ENCODE data around the gene YWHAQ.

The YWHAQ gene

DNA sequence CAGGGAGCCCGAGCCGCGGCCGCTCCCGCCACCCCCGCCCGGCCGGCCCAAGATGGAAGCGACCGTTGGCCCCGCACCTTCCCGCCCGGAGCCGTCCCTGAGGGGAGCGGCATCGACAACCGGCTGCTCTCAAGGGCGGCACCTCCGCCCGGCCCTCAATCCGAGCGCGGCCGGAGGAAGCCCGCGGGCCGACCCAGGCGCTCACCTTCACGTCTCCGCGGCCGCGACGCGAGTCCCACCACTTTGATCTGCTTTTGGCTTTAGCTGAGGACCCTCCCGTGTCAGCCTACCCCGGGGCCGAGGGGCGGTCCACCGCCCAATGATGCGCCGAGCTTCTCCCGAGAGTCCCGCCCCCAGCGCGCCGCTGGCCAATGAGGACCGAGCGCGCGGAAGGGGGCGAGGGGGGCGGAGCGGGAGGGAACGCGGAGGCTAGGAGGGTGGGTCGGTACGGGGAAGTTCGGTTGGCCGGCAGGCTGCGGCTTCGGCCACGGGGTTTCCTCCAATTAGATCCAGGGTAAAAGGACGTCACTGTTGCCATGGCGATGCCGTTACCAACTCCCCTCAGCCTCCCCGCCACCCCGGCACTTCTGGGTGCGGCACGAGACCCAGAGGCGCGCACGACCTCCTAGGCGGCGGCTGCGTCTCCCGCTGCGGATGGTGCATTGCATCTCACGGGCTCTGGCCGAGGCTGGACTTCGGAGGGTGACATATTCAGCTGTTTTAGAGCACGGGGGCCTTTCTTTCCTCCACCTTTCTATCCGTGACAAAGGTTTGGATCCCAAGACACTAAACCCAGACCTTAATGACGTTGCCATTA, at the start of gene YWHAQ:
YWHAQ (minus strand) TSS at position 262 of the 817 bp plus-strand sequence. CDS start 545 bp downstream, outside the sequence.
- peak; percentile 98 for DNase-seq (ENCODE audit: low spot score)

DNA sequence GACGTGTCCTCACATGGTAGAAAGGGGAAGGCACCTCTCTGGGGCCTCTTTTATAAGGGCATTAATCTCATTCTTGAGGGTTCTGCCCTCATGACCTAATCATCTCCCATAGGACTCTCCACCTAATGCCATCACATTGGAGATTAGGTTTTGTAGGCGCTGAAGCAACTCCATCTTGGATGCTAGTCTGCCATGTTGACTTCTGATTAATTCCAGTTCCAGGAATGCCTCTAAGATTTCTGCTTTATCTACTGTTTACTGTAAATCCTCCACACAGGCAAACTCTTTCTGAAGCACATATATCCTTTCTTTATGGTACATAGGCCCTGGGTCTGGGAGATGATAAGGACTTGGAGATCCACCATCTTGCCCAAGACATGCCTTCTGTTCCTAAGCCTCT, 49.3 kb upstream of the YWHAQ start:
- DNase-seq (ENCODE audit: low spot score) = no peak

DNA sequence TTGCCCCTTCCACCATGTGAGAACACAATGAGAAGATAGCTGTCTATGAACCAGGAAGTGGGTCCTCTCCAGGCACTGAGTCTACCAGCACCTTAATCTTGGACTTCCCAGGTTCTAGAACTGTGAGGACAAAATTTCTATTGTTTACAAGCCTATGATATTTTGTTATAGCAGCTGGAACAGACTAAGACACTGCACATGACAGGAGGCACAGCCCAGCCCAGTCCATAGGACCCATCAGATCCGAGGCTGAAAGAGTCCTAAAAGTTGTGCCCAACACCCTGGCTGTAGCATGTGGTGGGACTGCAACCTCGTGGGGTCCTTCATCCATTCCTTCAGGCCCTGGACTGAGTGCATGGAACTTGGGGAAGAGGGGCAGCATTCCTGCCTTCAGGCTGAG, 48.4 kb upstream of the YWHAQ start:
- no peak for DNase-seq (ENCODE audit: low spot score)

DNA sequence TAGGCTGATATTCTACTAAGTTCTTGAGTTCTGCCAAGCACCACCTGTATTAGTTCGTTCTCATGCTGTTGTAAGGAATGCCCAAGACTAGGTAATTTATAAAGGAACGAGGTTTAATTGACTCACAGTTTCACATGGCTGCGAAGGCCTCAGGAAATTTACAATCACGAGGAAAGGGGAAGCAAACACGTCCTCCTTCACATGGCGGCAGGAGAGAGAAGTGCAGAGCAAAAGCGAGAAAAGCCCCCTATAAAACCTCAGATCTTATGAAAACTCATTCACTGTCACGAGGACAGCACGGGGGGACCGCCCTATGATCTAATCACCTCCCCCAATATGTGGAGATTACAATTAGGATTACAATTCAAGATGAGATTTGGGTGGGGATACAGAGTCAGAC, 47.7 kb upstream of the YWHAQ start:
- no peak for DNase-seq (ENCODE audit: low spot score)

DNA sequence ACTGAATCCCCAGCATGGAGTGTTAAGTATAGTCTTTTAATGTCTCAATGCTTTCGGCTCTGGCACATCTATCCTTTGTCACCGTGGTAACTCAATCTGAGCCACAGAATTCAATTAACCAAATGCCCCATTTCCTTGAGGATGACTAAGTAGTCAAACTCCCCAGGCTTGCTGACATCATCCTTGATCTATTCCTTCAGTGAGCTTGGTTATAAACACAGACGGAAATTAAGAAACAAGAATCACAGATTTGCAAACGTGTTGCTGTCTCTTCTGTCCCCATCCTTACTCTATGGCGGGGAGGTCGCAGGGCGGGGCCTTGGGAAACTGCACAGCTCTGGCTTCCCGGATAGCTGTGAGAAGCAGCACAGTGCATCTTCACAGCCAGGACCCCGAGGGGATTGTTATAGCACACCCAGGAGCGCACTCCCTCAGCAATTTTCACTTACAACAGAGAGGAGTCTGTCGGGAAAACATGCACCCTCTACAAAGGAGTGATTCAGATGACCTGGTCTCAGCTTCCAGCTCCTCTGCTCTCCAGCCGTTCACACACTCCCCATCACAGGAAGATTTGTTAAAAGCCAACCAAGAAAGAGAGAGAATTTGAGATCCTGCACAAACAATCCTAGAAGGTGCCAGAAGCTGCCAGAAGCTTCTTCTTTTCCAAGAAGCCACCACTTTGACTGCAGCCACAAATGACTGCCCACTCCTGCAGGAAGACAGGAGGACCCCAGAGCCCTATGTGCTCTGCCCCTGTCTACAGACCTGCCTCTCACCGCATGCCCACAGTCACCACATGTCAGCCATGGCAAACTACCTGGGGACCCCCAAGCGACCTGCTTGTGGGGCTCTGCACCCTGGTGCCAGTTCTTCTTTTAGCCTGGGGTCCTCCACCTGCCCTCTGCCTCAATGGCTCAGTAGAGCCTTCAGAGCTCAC, 44.9 kb upstream of the YWHAQ start:
- peak; percentile 91 for DNase-seq (ENCODE audit: low spot score)

DNA sequence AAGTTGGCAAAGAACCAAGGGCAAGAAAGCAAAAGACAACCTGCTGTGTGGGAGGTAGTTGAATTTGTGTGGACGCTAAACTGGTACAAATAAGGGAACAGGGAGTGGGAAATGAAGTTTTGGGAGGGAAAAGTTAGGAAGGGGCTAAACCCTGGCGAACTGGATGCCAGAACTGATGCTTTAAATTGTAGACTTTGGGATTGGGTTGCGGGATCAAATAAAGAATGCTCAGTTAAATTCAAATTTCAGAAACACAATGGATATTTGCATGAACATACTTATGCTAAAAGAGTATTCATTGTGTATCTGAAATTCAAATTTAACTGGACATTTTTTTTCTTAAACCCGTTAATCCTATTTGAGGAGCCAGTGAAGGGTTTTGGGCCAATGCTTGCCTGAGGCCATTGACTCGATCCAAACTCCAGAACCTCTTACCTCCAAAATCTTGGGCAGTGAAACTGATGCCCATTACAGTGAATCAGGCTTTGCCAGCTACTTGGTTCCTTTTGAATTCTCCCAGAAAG, 44.2 kb upstream of the YWHAQ start:
- no peak for DNase-seq (ENCODE audit: low spot score)

DNA sequence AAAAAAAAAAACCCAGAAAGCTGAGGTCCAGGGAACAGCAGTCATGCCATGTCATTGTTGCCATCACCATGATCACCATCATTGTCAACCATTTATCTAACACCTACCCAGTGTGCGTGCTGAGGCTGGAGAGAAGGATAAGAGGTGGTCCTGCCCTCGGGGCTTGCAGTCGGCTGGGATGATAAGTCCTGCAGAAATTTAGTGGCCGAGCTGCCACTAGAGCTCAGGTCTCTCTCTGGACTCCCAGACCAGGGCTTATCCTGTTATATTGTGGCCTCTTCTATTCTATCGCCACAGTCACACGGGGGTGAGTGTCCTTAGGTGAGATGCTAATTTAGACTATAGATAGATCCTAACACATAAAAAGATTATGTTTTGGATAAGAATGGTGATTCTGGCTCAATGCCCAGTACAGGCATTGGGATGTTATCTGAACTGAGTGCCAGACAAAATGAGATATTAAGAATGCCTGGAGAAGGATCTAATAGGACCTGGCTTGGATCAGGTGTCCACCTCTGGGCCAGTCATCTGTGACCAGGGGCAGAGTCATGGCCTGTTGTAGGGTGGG, 43.2 kb upstream of the YWHAQ start:
- no peak for DNase-seq (ENCODE audit: low spot score)

DNA sequence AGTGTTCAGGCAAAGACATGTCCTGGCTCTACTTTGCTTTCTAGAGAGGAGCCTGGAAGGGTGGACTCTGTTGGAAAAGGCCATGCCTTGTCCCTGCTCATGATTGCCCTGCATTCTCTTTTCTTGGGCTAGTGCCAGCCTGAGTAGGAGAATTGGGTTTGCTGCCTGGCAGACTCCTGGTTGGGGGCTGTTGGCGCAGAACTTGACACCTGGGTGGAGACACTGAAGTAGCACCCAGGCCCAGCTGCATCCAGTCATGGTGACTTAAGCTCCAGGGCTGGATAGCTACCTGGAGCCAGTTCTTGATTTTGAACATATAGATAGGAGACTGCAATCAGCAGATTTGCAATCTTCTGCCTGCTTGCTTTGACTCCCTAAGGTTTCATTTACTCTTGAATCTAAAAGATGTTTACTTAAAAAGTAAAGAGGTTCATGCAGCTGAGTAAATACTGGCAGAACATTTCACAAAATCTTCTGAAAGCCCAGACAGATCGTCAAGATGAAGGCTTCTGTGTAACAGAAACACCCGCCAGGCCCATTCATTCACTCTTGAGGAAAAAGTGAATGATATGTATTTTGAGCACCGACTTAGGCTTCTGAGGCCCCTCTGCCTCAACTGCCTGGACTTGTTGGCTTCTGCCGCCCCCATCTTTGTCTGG, 38.0 kb upstream of the YWHAQ start:
- no peak for DNase-seq (ENCODE audit: low spot score)

DNA sequence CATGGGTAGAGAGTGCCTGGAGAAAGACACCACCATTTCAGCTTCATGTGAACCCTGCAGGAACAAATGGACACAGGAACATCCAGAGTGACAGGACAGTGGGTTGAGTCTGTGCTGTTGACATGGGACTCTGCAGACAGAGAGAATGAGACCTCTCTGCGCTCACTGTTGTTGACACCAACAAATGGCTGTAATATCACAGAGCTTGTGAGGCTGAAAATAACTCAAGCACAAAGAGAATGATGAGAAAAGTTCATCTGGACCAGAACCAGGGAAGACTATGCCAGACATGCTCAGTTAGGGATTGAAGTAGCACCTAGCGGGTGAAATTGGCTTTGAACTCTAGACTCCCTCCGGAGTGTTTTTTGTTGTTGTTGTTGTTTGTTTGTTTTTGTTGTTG, 37.0 kb upstream of the YWHAQ start:
- no peak for DNase-seq (ENCODE audit: low spot score)

DNA sequence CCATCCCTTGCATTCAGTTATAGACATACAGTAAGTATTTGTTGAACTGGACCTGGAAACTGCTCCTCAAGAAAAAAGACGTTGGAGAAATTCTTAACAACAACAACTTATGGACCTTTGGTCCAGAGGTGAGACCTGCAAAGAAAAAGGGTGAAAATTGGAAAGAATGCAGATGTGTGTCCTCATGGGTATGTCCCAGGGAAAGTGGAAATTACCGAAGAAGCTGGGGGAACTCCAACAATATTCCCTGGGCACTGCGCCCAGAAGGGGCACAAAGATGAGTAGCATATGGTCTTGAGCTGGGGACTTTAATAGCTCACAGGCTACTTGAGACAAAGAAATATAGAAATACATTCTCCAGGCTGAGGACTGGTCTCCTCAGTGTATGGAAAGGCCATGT, 35.5 kb upstream of the YWHAQ start:
- no peak for DNase-seq (ENCODE audit: low spot score)

DNA sequence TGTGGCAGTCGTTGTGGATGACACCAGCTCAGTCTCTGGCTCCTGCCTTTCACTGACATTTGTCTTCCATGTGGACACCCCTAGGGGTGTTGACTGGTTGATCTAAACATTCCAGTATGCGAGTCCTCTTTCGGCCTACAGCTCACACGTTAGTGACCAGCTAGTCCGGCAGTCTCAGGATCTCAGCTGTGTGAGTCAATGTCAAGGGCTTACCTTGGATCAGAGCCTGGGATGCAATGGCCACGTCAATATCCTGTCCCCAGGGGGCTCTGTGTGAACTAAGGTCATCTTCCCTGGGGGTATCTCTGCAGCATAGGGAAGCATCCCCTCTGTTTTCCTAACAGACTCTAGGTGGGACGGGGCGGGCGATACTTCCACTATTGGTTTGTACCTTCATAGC, 35.1 kb upstream of the YWHAQ start:
- no peak for DNase-seq (ENCODE audit: low spot score)

DNA sequence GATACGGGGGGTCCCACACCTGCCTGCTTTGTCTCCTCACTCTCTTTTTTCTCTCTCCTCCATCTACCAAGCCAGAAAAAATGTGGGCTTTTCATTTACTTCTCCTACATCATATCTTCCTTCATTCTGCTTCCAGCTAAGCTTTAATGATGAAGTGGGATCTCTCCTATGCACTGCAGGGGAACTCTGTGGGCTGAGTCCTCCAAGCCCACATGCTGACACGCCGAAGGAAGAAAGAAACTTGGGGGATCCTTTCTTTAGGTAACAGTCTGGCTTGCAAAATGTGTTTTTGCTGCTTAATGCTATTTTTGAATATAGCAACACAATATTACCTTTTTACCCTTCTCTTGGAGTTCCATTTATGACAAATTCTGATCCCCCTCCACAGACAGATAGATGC, 33.6 kb upstream of the YWHAQ start:
- DNase-seq (ENCODE audit: low spot score) = no peak

DNA sequence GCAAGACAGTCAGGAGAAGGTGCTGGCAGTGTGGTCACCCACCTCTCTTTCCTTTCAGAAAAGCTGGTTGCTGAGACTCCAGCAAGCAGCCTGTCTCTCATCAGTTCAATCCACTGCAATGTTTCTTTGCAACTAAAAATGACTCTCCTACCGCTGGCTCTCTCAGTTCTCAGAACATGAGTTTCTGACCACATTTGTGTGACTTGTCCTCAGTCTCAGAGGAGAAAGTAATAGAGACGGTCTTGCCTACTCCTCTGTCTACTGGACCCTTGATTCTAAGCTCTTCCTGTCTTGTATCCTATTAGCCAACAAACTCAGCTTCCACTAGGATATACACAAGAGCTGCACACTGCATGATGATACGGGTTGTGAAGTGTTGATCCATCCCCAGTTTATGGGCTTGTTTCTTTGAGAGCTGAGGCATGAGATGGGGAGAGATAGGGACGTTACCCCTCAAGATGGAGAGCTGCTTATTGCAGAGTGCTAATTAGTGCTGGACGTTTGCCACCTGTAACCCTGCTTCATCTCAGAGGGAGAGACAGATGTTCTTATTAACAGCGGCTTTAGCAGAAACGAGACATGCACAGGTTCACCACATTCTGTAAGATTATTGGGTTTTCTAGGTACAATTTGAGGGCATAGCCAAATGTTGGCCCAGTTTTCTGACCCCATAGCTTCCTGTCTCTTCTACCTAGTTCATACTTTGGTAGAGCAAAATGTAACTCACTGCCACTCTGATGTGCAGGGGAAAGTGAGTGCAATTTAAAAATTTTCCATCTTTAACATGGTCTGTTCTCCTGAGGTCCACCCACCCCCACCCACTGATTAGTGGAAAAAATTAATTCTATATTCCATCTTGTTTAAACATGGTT, 32.4 kb upstream of the YWHAQ start:
- DNase-seq (ENCODE audit: low spot score) = no peak

DNA sequence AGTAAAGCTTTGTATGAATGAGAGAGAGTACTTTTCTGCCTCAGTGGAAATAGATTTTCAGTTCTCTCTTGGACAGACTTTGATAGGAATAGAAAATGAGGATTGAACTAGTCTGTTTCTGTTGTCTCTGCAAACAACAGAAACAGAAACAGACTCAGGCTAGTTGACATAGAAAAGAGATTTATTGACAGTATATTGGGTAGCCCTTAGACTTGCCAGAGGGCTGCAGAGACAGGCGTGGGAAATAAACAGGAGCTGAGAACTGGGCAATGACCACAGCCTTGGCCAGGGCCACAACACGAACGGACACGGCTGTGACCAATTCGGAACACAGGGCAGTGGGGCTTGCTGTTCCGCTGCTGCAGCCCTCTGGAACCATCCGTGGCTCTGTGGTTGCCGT, 30.5 kb upstream of the YWHAQ start:
- no peak for DNase-seq (ENCODE audit: low spot score)

DNA sequence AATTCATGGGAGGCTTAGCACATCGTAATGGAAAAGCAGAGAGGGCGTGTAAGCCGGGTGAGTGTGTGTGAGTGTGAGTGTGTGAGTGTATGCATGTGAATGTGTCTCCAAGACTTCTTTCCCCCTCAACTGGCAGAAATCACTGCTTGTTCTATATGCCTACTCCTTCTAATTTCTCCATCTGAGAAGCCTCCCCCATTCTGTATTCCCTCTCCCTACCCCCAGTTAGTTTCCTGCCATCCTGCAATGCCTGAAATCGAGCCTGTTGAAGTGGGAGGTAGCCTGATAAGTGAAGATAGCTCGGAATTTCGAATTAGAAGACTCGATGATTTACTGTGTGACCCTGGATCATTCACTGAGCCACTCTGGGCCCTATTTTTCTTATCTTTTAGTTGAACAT, 30.0 kb upstream of the YWHAQ start:
- no peak for DNase-seq (ENCODE audit: low spot score)

DNA sequence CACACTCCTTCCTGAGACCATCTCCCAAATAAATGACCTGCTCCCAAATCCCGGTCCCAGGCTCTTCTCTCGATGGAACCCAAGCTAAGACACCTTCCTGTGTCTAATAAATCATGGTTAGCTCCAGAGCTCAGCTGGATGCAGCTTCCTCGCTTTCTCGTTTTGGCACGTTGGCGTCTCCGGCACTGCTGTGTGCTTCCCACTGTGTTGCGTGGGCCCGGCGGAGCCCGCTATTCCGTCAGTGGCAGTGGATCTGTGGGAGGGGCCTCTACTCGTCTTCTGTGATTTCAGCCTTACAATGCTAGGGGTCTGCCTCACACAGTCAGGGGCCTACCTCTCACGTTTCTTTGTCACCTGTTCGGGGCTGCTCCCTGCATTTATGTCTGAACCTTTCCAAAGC, 29.4 kb upstream of the YWHAQ start:
- no peak for DNase-seq (ENCODE audit: low spot score)

DNA sequence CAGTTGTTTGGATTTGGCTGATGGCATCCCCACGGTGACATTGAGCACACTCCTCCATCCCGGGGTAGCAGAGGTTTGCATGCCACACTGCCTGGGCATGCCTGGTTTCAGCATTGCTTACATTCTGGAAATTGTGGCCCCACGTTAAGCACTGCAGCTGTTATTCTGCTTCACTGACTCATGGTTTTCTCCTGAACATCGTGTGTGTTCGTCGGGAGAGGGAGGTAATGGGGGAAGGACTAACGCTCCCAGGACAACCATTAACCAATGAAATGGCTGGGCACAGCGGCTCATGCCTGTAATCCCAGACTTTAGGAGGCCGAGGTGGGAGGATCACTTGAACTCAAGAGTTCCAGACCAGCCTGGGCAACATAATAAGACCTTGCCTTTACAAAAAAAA, 28.2 kb upstream of the YWHAQ start:
- DNase-seq (ENCODE audit: low spot score) = no peak

DNA sequence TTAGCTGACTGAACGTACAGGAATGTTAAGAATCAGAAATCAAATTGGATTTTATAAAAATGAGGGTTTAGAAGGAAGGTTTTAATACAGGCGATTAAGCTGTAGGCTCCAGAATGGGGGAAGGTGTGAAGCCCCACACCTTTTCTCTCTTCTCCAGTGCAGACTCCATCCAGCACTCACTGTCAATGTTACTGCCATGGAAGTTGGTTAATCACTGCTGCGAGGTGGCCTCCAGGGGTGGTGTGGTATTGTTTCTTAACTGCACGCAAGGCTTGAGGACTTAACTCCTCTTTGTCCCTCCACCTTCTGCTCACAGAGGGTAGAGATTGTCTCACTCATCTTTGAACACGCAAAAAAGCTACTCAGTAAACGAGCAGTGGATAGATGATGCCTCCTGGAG, 26.9 kb upstream of the YWHAQ start:
- no peak for DNase-seq (ENCODE audit: low spot score)

DNA sequence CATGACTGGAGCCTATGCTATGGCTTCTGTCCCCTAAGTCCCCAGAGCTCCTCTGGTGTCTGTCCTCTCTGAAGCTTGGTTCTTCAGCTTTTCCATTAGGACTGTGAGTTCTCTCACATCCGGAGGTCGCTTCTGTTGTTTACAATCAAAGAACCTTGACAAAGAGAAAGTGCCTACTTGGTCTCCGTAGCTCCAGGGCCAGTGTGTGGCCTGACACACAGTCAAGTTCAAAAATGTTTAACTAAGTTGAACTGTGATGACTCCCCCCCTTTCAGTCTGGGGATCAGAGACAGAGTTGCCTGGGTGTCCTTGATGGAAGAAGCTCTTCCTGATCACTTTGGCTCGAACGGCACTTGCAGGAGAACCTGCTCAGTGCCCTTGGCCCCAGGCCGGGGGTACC, 26.3 kb upstream of the YWHAQ start:
- DNase-seq (ENCODE audit: low spot score) = no peak

DNA sequence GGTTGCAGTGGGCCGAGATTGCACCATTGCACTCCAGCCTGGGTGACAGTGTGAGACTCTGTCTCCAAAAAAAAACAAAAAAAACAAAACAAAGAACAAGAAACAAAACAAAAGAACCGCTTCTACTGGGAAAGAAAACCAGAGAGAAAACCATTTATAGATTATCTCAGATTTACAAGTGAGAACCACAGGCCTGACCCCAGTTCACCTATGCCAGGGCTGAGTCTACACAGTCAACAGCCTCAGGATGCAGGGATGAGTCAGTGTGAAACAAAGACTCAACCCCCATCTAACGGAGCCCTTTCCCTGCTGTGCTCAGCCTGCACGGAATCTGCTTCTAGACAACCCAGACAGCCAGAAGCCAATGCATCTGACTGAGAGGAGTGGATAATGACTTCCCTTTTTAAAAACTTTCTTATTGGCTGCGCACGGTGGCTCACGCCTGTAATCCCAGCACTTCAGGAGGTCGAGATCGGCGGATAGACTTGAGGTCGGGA, 25.5 kb upstream of the YWHAQ start:
- DNase-seq (ENCODE audit: low spot score) = peak; percentile 93

All from kidney capillary endothelial cell (primary cell).